MM.1S (cell line): ENCODE data around the gene C17orf78.

ENCODE experiments used
- DNase-seq: peaks from one replicate; pipeline ENCODE4 v3.0.0-alpha.2; 2015
- H2AFZ ChIP-seq: fragments of 300-600 bp; sonication (generic); 2 replicates; pipeline ENCODE4 v1.6.0; 2016; ENCODE audit warnings: antibody characterized with exemption, low read length
- H3F3A ChIP-seq: fragments of 300-600 bp; sonication (generic); 2 replicates; pipeline ENCODE4 v1.6.1; 2016; ENCODE audit warnings: mild to moderate bottlenecking, antibody characterized with exemption, low read length, moderate library complexity, mixed read lengths; ENCODE audit not compliant: insufficient read depth
- H3K27ac ChIP-seq: fragments of 300-600 bp; sonication (generic); 2 replicates; pipeline ENCODE4 v1.5.1; 2016; ENCODE audit warnings: mild to moderate bottlenecking, low read length
- H3K27me3 ChIP-seq: fragments of 300-600 bp; sonication (generic); replicated peaks from 2 replicates; pipeline ENCODE4 v1.6.0; 2016; ENCODE audit warnings: low read length; ENCODE audit not compliant: insufficient read depth
- H3K36me3 ChIP-seq: fragments of 300-600 bp; sonication (generic); replicated peaks from 2 replicates; pipeline ENCODE4 v1.6.1; 2016; ENCODE audit warnings: mild to moderate bottlenecking, low read length, mixed read lengths; ENCODE audit not compliant: insufficient read depth
- H3K4me1 ChIP-seq: fragments of 300-600 bp; sonication (generic); 2 replicates; pipeline ENCODE4 v1.6.1; 2016; ENCODE audit warnings: low read length, mixed read lengths
- H3K4me2 ChIP-seq: fragments of 300-600 bp; sonication (generic); 2 replicates; pipeline ENCODE4 v1.6.0; 2016; ENCODE audit warnings: low read depth, low read length
- H3K4me3 ChIP-seq: fragments of 300-600 bp; sonication (generic); 2 replicates; pipeline ENCODE4 v1.5.1; 2016; ENCODE audit warnings: low read length, mixed read lengths
- H3K79me2 ChIP-seq: fragments of 300-600 bp; sonication (generic); 2 replicates; pipeline ENCODE4 v1.6.1; 2016; ENCODE audit warnings: mixed run types, low read length, mixed read lengths
- H3K9ac ChIP-seq: fragments of 300-600 bp; sonication (generic); 2 replicates; pipeline ENCODE4 v1.6.1; 2016; ENCODE audit warnings: low read length, mixed read lengths
- H3K9me2 ChIP-seq: fragments of 300-600 bp; sonication (generic); replicated peaks from 2 replicates; pipeline ENCODE4 v1.6.1; 2016; ENCODE audit warnings: mild to moderate bottlenecking, low read length, mixed read lengths; ENCODE audit not compliant: insufficient read depth
- H3K9me3 ChIP-seq: fragments of 300-600 bp; sonication (generic); replicated peaks from 2 replicates; pipeline ENCODE4 v1.6.1; 2016; ENCODE audit warnings: mild to moderate bottlenecking, low read length, mixed read lengths; ENCODE audit not compliant: insufficient read depth
- H4K20me1 ChIP-seq: fragments of 300-600 bp; sonication (generic); 2 replicates; pipeline ENCODE4 v1.6.1; 2016; ENCODE audit warnings: mild to moderate bottlenecking, low read length, moderate library complexity, mixed read lengths; ENCODE audit not compliant: insufficient read depth
- CTCF ChIP-seq: fragments of 300-600 bp; sonication (generic); IDR thresholded peaks from 2 replicates; pipeline ENCODE4 v1.5.1; 2016; ENCODE audit warnings: antibody characterized with exemption, low read length, mixed read lengths
- EZH2 ChIP-seq: fragments of 300-600 bp; sonication (generic); optimal IDR thresholded peaks from 2 replicates; pipeline ENCODE3; 2017; ENCODE audit warnings: low read depth, mild to moderate bottlenecking, antibody characterized with exemption, low read length, mixed read lengths
- EZH2phosphoT487 ChIP-seq: fragments of 300-600 bp; sonication (generic); IDR thresholded peaks from 2 replicates; pipeline ENCODE4 v1.6.1; 2018; ENCODE audit warnings: antibody characterized with exemption, low read length

The C17orf78 gene

DNA sequence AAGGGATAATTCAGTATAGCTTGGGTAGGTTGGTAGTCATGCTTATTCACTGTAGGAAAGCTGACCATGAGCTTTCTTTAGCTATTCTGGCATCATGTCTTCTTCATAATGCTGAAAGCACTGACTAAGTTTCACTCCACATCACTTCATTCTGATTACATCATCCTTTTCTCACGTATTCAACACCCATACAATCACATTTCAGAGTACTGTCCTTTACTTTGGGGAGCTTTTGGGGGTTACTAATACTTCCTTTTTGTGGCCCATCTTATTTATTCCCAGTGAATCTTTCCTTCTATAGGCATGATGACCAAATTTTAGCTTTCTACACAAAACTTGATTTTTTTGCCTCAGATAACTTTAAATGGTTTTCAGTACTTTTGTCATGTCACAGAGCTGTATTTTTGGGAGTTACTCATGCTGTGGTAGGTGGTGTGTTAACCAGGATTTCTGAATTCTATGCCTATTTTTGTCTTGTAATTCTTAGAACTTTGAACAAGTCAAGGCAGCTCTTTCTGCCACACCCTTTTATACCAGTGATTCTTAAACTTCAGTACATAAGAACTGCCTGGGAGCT is 54.4 kb downstream of the C17orf78 start:
- Histone ChIP-seq H3K4me2 (no peak overlapping the region), H3K36me3 (peaks cover 4% of the 10 kb centered on the region; the same call in 1 of the 2 replicates), H3K9ac (no peak overlapping the region), H3K4me1 (peaks cover 9% of the 10 kb centered on the region; the same call in 1 of the 2 replicates), H3F3A (0 out of 2 replicates have a peak, but pooled peaks cover 5% of the 10 kb centered on the region), H3K9me2 (no peaks in the 10 kb centered on the region), H3K27me3 (no peaks in the 10 kb centered on the region), H3K4me3 (no peak overlapping the region), H3K27ac (peak overlapping the region; percentile 10; the same call in 1 of the 2 replicates), H3K9me3 (no peaks in the 10 kb centered on the region), H3K79me2 (no peaks in the 10 kb centered on the region; the same call in 1 of the 2 replicates), H2AFZ (no peak overlapping the region), H4K20me1 (no peaks in the 10 kb centered on the region)
- no peak for DNase-seq
- no peak for TF ChIP-seq CTCF
- TF ChIP-seq EZH2phosphoT487: no peak

GRCh38 chr17:37432671-37433070 is 56.9 kb downstream of the C17orf78 start:
- TF ChIP-seq CTCF (no peak), EZH2phosphoT487 (no peak), EZH2 (no peak)
- H3K9me3 ChIP-seq: no peaks in the 10 kb centered on the region
- peaks cover 4% of the 10 kb centered on the region; the same call in 1 of the 2 replicates for H3K36me3 ChIP-seq

DNA sequence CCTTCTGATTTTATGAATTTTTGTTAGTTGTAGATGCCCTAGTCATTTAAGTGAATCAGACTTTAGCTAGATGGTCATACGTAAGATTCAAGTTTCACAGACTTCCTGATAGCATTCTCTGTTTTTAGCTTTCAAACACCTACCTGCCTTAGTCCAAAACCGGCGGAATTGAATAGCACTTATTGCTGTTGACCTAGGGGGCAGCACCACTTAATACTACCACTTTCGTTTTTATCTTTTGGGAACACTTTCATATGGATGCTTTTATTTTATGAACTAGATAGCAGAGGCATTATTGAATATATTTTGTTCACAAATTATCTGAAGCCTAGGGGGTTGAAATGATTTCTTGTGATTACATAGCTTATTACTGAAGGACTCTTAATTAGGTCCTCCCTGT is 62.4 kb downstream of the C17orf78 start:
- no peaks in the 10 kb centered on the region for H3K79me2 ChIP-seq
- TF ChIP-seq EZH2phosphoT487: no peak
- peak; percentile 18; the same call in 1 of the 2 replicates for TF ChIP-seq CTCF
- H3K9ac ChIP-seq: no peak overlapping the region
- peaks cover 22% of the 10 kb centered on the region for H3K4me1 ChIP-seq
- no peaks in the 10 kb centered on the region for H3K9me3 ChIP-seq
- H3K4me3 ChIP-seq: no peak overlapping the region
- no peak for DNase-seq
- no peak overlapping the region for H3K27ac ChIP-seq
- H4K20me1 ChIP-seq: no peaks in the 10 kb centered on the region
- no peak overlapping the region for H3K4me2 ChIP-seq
- H3K36me3 ChIP-seq: no peaks in the 10 kb centered on the region; the same call in 1 of the 2 replicates
- H3F3A ChIP-seq: peaks cover 14% of the 10 kb centered on the region
- H2AFZ ChIP-seq: no peak overlapping the region
- H3K9me2 ChIP-seq: no peaks in the 10 kb centered on the region
- H3K27me3 ChIP-seq: no peaks in the 10 kb centered on the region

More at GRCh38 chr17:37432671-37433070, 56.9 kb downstream of the C17orf78 start:
- H3K9ac ChIP-seq: no peak overlapping the region
- H4K20me1 ChIP-seq: no peaks in the 10 kb centered on the region
- H3F3A ChIP-seq: 0 out of 2 replicates have a peak, but pooled peaks cover 5% of the 10 kb centered on the region
- no peaks in the 10 kb centered on the region; the same call in 1 of the 2 replicates for H3K79me2 ChIP-seq
- H3K27ac ChIP-seq: no peak overlapping the region
- no peak overlapping the region for H3K4me3 ChIP-seq
- peaks cover 9% of the 10 kb centered on the region; the same call in 1 of the 2 replicates for H3K4me1 ChIP-seq
- no peaks in the 10 kb centered on the region for H3K9me2 ChIP-seq
- no peaks in the 10 kb centered on the region for H3K27me3 ChIP-seq
- DNase-seq: no peak
- H3K4me2 ChIP-seq: no peak overlapping the region
- no peak overlapping the region for H2AFZ ChIP-seq
